GDM1 (cell line): ENCODE data around the gene OR2V2.
"Not testable (repeated sequence)": the region's sequence is repeated elsewhere in the genome, so short reads cannot be mapped to it uniquely, and the experiment has no call there.

Source experiments
- DNase-seq: peaks from one replicate; lab custom pipeline; 2025; lab: John Stamatoyannopoulos, UW

OR2V2 gene

DNA sequence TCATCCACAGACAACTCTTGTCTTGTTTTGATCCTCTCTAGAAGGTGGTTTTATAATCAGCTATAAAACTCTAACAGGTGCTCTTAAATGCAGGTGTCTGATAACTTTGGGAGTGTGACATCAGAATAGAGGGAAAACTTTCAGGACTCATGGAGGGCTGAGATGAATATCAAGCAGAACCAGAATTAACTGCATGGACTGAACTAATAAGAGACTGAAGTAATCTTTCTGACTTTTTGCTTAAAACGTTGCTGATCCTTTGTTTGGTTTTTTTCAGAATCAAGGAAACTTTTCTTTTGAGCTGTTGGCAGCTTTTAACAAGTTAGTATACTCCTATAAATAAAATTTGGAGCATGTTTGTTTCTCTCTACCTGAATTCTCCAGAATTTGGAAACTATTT is 2.3 kb upstream of the OR2V2 start:
- DNase-seq = no peak

DNA sequence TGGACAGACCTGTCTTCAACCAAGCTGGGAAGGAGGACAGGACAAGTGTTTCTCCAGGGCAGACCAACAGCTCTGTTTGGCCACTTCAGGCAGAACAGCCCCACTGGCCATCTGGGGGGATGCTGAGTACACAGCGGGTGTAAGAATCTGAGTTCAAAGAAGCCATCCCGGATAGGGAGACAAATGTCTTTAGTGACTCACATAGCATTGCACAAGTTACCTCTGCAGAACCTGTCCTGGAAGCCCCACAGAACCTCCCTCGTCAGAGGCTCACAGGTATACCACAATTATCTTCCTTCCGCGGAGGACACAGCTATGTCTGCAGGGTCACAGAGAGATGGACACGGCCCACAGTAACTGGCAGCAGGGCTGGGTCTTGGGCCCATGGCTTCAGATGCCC is 2.0 kb downstream of the OR2V2 start:
- DNase-seq = no peak

DNA sequence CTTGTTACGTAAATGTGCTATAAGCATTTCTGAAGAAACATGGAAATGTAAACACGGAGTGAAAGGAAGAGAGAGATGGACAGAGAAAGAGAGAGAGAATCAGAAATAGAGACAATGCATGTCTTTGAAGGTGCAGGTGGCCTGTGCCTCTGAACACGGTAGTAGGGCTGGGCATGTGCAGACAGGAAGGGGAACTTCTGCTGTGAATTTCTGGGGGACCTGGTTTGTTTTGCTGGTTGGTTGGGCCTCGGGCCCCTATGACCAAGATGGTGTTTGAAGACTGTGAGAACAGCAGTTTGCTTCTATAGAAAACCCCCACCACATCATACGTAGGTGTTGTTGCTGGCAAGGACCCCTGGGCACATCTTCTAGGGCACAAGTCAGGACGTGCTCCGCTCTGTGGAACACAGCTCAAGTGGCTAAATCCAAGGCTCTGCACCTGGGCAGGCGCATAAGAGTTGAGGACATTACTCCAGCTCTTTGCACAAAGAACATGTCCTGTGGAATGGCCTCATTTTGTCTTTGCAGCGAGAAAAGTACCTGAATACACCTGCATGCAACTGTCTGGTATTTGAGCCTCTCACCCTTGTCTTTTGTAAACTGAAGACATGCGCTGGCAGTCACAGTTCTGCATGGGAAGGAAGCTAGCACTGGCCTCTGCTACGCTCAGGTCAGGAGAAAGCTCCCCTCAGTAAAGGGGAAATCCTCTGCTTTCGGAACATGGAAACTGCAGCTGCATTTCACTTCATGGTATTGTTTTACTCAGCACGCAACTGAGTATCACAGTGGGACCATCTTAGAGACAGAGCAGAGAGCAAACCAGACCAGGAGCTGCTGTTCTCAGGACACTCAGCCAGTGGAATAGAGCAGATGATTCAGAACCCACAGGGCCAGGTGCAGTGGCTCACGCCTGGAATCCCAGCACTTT is 2.7 kb downstream of the OR2V2 start:
- no peak for DNase-seq

DNA sequence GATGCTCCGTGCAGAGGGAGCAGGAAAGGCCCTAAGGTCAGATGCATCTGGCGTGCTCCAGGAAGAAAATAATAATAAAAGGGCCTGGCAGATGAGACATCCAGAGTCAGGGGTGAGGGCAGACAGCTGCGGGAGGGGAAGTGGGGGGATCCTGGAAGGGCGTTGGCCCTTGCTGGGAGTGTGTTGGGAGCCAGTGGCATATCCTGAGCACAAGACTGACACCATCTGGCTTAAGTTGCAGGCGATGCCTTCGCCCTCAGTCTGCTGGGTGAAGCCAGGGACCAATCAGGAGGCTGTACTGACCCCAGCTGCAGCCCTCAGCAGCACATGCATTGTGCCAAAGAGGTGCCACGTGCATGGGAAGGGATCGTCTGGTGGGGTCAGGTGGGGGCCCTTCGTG is 3.8 kb downstream of the OR2V2 start:
- DNase-seq = no peak

DNA sequence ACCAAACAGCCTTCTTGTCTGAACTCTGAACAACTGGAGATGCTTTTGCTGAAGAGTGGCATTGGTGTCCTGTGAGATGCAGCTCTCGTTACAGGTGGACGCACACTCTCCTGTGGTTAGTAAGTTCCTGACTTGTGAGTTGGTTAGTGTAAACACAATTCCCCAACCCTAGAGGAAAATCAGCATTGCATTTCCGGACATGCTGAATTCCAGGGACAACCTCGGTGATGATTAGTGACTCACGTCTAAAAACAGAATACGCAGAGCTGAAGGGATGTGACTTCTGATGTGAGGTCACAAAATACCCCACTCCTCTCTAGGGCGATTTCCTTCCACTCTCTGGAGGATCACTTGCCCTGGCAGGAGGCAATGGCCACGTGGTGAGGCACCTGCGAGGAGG is 5.0 kb downstream of the OR2V2 start:
- no peak for DNase-seq

DNA sequence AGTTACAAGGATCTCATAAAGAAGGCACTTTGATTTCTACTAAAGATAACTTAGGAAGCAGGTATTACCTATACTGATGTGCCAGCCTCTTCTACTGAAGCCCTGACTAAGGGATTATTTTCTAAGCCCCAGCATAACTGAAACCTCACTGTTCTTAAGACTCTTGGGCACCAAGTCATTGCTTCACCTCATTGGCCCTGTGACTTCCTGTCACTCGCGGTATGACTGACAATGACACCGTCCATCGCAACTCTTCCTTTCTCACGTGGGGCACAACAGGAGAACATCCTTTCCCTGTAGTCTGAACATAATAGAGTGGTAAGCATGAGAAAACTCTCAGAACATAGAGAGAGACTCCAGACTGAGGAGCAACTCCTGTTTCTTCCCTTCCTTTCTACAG is 6.4 kb downstream of the OR2V2 start:
- no peak for DNase-seq

DNA sequence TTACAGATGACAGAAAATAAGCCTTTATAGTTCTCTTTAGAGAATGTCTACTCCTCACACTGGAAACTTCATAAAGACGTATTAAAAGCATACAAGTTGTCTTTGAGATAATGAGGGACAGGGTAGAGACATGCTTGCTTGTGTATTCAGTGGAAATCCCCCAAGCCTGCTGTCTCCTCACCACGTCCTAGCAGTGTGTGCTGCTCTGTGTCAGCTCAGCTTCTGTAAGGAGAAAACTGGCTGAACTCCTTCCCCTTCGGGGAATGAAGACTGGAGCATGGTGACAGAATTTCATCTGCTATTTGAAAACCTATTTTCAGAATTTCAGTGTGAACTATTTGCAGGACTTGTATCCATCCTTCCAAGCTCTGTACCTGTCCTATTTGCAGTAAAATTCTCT is 9.4 kb downstream of the OR2V2 start:
- no peak for DNase-seq

DNA sequence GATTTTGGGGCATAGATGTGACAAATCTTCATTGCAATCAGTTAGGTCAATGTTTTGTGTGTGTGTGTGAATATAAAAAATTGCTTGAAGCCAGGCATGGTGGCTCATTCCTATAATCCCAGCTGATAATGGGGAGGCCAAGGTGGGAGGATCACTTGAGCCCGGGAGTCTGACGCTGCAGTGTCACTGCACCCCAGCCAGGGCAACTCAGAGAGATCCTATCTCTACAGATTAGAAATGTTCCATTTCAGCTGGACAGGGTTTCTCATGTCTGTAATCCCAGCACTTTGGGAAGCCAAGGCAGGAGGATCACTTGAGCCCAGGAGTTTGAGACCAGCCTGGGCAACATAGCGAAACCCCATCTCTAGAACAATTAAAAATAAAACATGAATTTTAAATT is 11.5 kb downstream of the OR2V2 start:
- DNase-seq = no peak

DNA sequence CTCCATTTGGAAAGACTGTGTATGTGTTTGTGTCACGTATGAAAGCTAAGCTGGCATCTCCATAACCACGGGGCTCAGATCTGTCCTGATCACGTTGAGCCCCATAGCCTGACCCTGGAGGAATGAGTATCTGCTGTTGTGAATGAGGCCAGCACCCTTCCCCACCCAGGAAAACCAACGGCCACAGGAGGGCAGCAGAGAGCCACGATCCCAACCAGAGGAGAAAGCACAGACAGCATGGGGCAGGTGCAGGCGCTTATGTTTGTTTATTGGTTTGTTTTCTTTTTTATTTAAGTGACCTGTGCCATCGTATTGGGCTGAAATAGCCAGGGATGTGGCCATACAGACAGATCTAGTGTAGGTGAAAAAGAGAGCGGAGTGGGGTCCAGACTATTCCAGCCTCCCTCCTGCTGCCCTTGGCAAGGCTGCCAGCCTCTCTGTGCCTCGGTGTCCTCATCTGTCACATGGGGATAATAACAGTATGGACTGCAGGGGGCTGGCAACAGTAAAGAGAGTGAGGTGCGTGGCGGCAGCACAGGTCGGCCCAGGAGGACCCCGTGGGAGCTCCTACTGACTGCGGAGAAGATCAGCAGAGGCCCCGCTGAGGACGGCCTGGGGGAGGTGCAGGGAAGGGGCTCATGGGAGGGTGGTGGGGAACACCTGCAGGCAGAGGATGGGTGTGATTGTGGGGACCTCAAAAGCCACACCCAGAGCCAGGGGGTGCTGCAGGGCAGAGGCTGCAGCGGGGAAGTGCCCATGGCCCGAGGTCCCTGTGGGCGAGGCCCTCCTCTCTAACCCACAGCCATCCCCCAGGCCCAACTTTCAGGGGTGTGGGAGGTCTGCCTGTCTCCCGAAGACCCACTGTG is 12.1 kb downstream of the OR2V2 start:
- peak; percentile 48 for DNase-seq

DNA sequence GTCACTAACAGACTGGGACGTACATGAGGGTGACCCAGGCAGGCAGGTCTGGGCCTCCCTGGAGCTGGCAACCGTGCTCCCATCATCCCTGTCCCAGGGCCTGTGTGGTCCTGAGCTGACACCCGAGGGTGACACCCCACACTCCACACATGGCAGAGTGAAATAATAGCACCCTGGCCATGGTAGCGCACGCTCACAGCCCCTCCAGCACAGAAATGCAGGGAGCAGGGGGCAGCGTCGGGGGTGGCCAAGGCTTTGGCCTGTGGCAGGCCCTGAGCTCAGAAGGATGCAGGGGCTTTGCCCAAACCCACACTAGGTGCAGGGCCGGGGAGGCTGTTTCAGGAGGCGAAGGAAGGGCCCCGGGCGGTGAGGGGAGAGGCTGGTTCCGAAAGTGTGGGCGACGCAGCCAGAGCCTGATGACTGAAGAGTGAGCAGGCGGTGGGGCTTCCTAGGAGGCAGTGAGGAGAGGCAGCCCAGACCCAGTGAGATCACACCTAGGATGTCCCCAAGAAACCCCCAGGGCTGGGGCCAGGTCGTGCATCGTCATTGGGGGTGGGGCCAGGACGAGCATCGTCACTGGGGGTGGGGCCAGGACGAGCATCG is 12.9 kb downstream of the OR2V2 start:
- no peak for DNase-seq

DNA sequence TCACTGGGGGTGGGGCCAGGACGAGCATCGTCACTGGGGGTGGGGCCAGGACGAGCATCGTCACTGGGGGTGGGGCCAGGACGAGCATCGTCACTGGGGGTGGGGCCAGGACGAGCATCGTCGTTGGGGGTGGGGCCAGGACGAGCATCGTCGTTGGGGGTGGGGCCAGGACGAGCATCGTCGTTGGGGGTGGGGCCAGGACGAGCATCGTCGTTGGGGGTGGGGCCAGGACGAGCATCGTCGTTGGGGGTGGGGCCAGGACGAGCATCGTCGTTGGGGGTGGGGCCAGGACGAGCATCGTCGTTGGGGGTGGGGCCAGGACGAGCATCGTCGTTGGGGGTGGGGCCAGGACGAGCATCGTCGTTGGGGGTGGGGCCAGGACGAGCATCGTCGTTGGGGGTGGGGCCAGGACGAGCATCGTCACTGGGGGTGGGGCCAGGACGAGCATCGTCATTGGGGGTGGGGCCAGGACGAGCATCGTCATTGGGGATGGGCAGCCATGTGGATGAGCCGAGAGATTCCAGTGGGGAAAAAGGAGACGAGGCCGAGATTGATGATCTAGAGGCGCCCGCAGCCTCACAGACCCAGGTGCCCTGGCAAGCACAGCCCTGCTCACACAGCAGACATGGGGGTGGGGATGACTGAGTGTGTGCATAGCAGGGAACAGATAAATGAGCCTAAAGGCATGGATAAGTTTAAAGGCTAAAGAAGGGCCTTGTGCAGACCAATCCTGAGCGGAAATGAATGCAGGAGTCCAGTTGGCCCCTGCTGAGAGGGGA is 13.6 kb downstream of the OR2V2 start:
- not testable (repeated sequence) for DNase-seq

DNA sequence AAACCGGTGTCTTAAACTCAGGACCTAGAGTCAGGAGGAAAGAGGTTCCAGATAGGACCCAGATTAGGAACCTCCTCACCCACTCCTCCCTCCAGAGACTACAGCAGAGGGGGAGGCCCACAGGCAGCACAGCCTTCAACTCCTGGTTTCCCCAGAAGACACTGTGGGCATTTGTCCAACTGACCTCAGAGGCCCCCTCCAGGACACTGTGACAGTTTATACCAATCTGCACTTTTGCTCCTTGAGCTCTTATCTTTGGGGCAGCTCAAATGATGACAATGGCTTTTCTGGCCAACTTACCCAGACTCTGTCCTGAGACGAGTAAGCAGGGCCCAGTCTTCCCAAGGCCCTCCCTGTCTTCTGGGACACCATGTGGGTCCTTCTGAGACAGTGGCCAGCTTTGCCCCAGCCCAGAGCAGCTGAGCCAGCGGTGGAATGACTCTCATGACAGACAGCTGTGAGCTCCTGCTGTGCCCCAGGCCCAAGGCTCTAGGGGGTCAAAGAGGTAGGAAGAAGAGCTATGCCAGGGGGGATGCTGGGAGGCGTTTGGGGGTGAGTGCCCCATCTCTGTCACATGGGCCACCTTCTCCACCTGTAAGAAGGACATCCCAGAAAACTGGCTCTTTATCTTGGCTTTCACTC is 14.3 kb downstream of the OR2V2 start:
- no peak for DNase-seq

DNA sequence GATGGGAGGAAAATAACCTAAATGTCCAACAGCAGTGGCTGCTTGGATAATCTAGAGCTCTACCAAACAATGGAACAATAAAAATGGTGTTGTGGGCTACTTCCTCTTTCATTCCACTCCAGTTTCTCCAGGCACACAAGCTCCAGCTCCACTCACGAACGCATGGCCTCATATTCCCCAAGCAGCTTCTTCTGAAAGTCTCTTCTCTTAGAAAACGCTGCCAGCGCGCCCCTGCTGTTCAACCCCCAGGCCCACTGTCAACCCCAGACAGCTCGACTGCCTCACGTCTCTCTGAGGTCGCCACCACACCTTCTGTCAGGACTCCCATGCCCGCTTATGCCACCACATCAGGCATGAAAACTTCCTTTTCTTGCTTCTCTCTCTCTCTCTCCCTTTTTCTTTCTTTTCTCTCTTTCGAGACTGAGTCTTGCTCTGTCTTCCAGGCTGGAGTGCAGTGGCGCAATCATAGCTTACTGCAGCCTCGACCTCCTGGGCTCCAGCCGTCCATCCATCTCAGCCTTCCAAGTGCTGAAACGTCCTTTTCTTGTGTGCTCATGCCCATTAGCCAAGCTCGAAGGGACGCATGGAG is 16.2 kb downstream of the OR2V2 start:
- no peak for DNase-seq

DNA sequence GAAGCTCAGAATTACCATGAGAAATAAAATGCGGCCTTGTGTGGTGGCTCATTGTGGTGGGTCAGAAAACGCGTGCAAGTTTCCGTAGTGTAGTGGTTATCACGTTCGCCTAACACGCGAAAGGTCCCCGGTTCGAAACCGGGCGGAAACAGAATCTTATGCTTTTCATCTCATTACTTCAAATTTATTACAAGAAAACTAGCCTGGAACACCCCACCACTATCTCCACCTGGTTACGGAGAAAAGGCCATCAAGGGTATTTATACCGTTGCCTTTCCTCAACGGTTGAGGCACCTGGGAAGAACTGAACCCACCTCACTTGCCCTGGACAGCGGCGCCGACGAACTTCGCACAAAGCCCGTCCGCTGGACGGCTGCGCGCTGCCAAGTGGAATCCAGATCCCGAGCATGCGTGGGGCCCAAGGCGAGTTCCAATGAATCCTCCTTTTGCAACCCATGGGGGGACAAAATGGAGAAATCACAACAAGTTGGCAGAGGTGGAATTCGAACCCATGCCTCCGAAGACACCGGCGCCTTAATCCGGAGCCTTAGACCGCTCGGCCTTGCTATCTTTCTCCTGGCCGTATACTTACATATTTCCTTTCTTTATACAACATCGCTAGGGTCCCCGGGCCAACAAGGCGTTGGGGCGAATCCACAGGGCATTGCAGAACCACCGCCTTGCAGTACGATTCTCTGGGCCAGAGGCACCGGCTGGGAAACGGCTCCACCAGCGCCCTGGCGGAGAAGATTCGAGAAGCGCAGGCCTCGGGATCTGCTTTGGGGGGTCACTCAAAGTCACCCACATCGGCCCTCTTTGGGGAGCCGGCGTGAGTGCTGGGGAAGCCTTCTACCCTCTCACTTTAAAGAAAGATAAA is 16.9 kb downstream of the OR2V2 start:
- DNase-seq = no peak

DNA sequence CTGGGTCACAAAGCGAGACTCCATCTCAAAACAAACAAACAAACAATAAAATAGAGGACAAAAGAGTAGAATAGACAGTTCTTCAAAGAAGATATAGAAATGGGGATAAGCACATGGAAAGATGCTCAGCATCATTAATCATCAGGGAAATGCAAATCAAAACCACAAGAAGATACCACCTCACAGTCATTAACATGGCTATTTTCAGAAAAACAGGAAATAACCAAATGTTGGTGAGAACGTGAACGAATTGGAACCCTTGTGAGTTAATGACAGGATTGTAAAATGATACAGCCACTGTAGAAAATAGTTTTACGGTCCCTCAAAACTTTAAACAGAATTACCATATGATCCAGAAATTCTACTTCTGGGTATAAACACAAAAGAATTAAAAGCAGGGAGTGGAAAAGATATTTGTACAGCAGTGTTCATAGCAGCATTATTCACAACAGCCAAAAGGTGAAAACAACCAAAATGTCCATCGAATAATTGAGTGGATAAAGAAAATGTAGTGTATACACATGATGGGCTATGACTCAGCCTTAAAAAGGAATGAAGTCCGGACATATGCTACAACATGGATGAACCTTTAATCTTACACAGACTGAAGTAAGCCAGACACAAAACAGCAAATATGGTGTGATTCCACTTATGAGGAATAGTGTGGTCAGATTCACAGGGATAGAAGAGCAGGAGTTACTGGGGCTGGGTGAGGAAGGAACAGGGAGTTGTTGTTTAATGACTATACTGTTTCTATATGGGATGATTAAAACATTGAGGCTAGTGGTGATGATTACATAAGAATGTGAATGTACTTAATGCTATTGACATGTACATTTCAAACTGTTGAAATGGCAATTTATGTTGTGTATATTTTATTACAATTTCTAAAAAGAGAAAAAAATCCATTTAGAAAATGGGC is 19.7 kb downstream of the OR2V2 start:
- no peak for DNase-seq

DNA sequence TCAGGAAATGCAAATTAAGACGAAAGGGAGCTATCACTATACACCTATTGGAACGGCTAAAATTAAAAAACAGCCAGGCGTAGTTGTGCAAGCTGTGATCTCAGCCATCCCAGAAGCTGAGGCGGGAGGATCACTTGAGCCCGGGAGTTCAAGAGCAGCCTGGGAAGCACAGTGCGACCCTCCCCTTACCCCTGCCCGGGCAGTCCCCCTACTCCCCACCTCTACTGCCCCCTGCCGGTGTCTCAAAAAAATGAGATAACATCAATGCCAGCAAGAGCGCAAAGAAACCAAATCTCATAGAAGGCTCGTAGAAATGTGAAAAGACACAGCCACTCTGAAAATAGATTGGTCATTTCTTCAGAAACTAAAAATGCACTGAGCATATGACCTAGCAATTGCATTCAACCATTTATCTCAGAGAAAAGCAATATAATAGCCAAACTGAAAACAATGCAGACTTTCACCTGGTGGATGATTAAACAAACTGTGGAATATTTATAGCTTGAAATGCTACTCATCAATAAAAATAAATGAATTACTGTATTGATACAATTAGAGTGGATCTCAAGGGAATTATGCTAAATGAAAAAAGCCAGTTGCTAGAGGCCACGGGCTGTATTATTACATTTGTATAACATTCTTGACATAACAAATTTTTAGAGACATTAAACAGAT is 20.6 kb downstream of the OR2V2 start:
- no peak for DNase-seq

DNA sequence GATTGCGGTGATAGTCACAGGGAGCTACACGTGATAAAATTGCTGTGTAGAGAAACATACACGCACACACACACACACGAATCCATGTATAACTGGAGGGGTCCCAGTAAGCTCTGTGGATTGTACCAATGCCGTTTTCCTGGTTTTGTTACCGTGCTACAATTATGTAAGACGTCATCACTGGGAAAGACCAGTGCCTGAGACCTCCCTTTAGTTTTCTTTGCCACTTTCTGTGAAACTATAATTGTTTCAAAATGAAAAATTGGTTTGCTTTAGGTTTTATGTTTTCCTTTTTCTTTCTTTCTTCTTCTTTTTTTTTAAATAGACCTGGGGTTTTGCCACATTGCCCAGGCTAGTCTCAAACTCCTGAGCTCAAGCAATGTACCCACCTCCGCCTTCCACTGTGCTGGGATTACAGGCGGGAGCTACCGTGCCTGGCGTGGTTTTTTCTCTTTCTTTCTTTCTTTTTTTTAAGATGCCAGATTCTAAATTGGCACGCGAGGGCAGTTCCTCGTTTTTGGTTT is 21.3 kb downstream of the OR2V2 start:
- DNase-seq = no peak
